H1 (cell line): ENCODE data around the gene FAM120A.

Experiments
- CBX5 ChIP-seq: fragments of 300-800, 300-1000 bp; sonication (generic); IDR thresholded peaks from 2 replicates; pipeline ENCODE4 v1.7.1; 2016; ENCODE audit warnings: antibody characterized with exemption, low read length, low read depth
- CTCF ChIP-seq, 3 experiments: IDR thresholded peaks; 1 replicate in 2 of 3; 2 replicates in 1 of 3; pipeline versions ENCODE4 v1.5.1 to v1.6.1; 2011; ENCODE audit warnings: low read length in 3 of 3, mild to moderate bottlenecking in 3 of 3, inconsistent platforms in 2 of 3, low read depth in 1 of 3, moderate library complexity in 1 of 3; ENCODE audit not compliant: insufficient read depth in 1 of 3; ENCODE audit errors: control extremely low read depth in 1 of 3
- KDM1A ChIP-seq: fragments of 200-600, 300-600 bp; sonication (generic); IDR thresholded peaks from 2 replicates; pipeline ENCODE4 v1.7.1; 2016; ENCODE audit warnings: mild to moderate bottlenecking, low read length, borderline replicate concordance
- RFX5 ChIP-seq: IDR thresholded peaks from 2 replicates; pipeline ENCODE4 v1.6.1; 2011; ENCODE audit warnings: low read depth, low read length, improper control_type of control experiment, borderline replicate concordance
- SP1 ChIP-seq: IDR thresholded peaks from 2 replicates; pipeline ENCODE4 v1.6.1; 2011; ENCODE audit warnings: low read depth, low read length
- SP4 ChIP-seq: IDR thresholded peaks from 2 replicates; pipeline ENCODE4 v1.6.1; 2012; ENCODE audit warnings: low read length, inconsistent platforms

GRCh38 chr9:93591301-93592007 lies 140.0 kb downstream of the FAM120A start:
- TF ChIP-seq CBX5: no peak
- no peak for TF ChIP-seq SP1
- no peak for TF ChIP-seq RFX5
- no peak for TF ChIP-seq SP4
- no peak for TF ChIP-seq KDM1A
- no peak for TF ChIP-seq CTCF (IDR thresholded peaks at IDR 0.05; ENCODE audit: control extremely low read depth in 1 of 3, insufficient read depth in 1 of 3, low read depth in 1 of 3, low read length in 3 of 3)
